IMR-90 (cell line): ENCODE results near the gene OXA1L. TPM values are rescaled to one million over a fixed set of nuclear protein-coding genes. Genes with fewer than 3 reads are reported as not detected.

Experiments
- ATAC-seq: fragments of 200-7000 bp; cut with Tn5 transposase; 2 replicates; pipeline ENCODE4 v1.9.1; 2020; ENCODE audit warnings: low read depth, mild to moderate bottlenecking, moderate library complexity
- BruUV-seq: library from RNA; stranded (reverse); fragments of 400-500 nt; replicated peaks from 2 replicates; lab custom pipeline; 2021; lab: Mats Ljungman, UMichigan
- CTCF ChIA-PET: fragments of 300-600 bp; formaldehyde crosslinking; extraction: SDS; loops from one replicate; lab custom pipeline; 2021; ENCODE audit warnings: antibody characterized with exemption; lab: Yijun Ruan, JAX
- POLR2A ChIA-PET: fragments of 300-600 bp; sonication (Branson Sonifier 250); formaldehyde crosslinking; loops from one replicate; lab custom pipeline; 2022; ENCODE audit warnings: antibody characterized with exemption; ENCODE audit not compliant: unreplicated experiment; lab: Charles Lee
- DNase-seq: peaks from one replicate; pipeline ENCODE4 v3.0.0; 2013
- H2AFZ ChIP-seq: replicated peaks from 2 replicates; pipeline ENCODE3; 2013; ENCODE audit warnings: low read length, mild to moderate bottlenecking; ENCODE audit not compliant: poor library complexity
- H2AK5ac ChIP-seq: 2 replicates; pipeline ENCODE4 v1.6.1; 2013; ENCODE audit warnings: low read depth, low read length, inconsistent platforms
- H2AK9ac ChIP-seq: replicated peaks from 2 replicates; pipeline ENCODE3; 2013; ENCODE audit warnings: mild to moderate bottlenecking, low read depth, low read length, moderate library complexity; ENCODE audit not compliant: poor library complexity
- H2BK120ac ChIP-seq: 2 replicates; pipeline ENCODE4 v1.6.1; 2013; ENCODE audit warnings: low read depth, low read length, inconsistent platforms
- H2BK15ac ChIP-seq: 3 replicates; pipeline ENCODE4 v1.6.1; 2013; ENCODE audit warnings: low read depth, low read length, inconsistent platforms
- H2BK20ac ChIP-seq: 2 replicates; pipeline ENCODE4 v1.6.1; 2013; ENCODE audit warnings: low read depth, mild to moderate bottlenecking, inconsistent platforms, low read length, moderate library complexity
- H2BK5ac ChIP-seq: 2 replicates; pipeline ENCODE4 v1.6.1; 2013; ENCODE audit warnings: mild to moderate bottlenecking, low read depth, low read length, inconsistent platforms; ENCODE audit not compliant: poor library complexity, severe bottlenecking
- H3K14ac ChIP-seq: replicated peaks from 2 replicates; pipeline ENCODE4 v1.6.1; 2013; ENCODE audit warnings: low read depth, low read length, inconsistent platforms
- H3K18ac ChIP-seq: 2 replicates; pipeline ENCODE4 v1.6.1; 2013; ENCODE audit warnings: low read depth, low read length, control low read depth
- H3K23ac ChIP-seq: 2 replicates; pipeline ENCODE4 v1.6.1; 2013; ENCODE audit warnings: low read depth, low read length, inconsistent platforms
- H3K27ac ChIP-seq: 2 replicates; pipeline ENCODE4 v1.5.1; 2013; ENCODE audit warnings: mild to moderate bottlenecking, control low read depth, low read length; ENCODE audit not compliant: insufficient read depth
- H3K27me3 ChIP-seq: 2 replicates; pipeline ENCODE4 v1.6.1; 2013; ENCODE audit warnings: low read length; ENCODE audit not compliant: control insufficient read depth, insufficient read depth
- H3K36me3 ChIP-seq: 2 replicates; pipeline ENCODE4 v1.6.1; 2013; ENCODE audit warnings: low read length, mixed read lengths; ENCODE audit not compliant: control insufficient read depth, insufficient read depth
- H3K4ac ChIP-seq: 2 replicates; pipeline ENCODE4 v1.6.1; 2013; ENCODE audit warnings: low read depth, low read length, inconsistent platforms
- H3K4me1 ChIP-seq: 2 replicates; pipeline ENCODE4 v1.6.1; 2013; ENCODE audit warnings: low read length, mixed read lengths; ENCODE audit not compliant: control insufficient read depth, insufficient read depth
- H3K4me2 ChIP-seq: 2 replicates; pipeline ENCODE4 v1.6.1; 2013; ENCODE audit warnings: low read depth, mild to moderate bottlenecking, control low read depth, low read length, moderate library complexity
- H3K4me3 ChIP-seq: 2 replicates; pipeline ENCODE4 v1.5.1; 2013; ENCODE audit warnings: low read depth, mild to moderate bottlenecking, control low read depth, low read length, moderate library complexity; ENCODE audit not compliant: insufficient read depth
- H3K56ac ChIP-seq: 2 replicates; pipeline ENCODE4 v1.6.1; 2013; ENCODE audit warnings: low read length, inconsistent platforms; ENCODE audit not compliant: insufficient read depth; ENCODE audit errors: extremely low read depth
- H3K79me1 ChIP-seq, 2 experiments: 2 replicates each; pipeline ENCODE4 v1.6.1; 2013; ENCODE audit warnings: low read length in 2 of 2, inconsistent platforms in 1 of 2, low read depth in 1 of 2
- H3K9ac ChIP-seq: 2 replicates; pipeline ENCODE4 v1.6.1; 2013; ENCODE audit warnings: low read depth, low read length, control low read depth
- H3K9me1 ChIP-seq: 2 replicates; pipeline ENCODE4 v1.6.1; 2013; ENCODE audit warnings: low read length, inconsistent platforms; ENCODE audit not compliant: insufficient read depth
- H3K9me3 ChIP-seq: 2 replicates; pipeline ENCODE4 v1.6.1; 2013; ENCODE audit warnings: low read length; ENCODE audit not compliant: control insufficient read depth, insufficient read depth
- H4K20me1 ChIP-seq: 2 replicates; pipeline ENCODE4 v1.6.1; 2013; ENCODE audit warnings: low read length, inconsistent platforms; ENCODE audit not compliant: insufficient read depth
- H4K5ac ChIP-seq: 2 replicates; pipeline ENCODE4 v1.6.1; 2013; ENCODE audit warnings: mild to moderate bottlenecking, low read depth, low read length, control low read depth
- H4K8ac ChIP-seq, 2 experiments: 2 replicates each; pipeline ENCODE4 v1.6.1; 2013; ENCODE audit warnings: low read depth in 2 of 2, low read length in 2 of 2, control low read depth in 1 of 2, inconsistent platforms in 1 of 2
- H4K91ac ChIP-seq: 2 replicates; pipeline ENCODE4 v1.6.1; 2013; ENCODE audit warnings: low read depth, low read length, inconsistent platforms; ENCODE audit not compliant: insufficient read depth
- CEBPB ChIP-seq: IDR thresholded peaks from 2 replicates; pipeline ENCODE4 v1.6.1; 2012; ENCODE audit warnings: low read depth, low read length, improper control_type of control experiment
- CHD1 ChIP-seq: IDR thresholded peaks from 2 replicates; pipeline ENCODE4 v1.6.1; 2012; ENCODE audit warnings: low read depth, low read length, improper control_type of control experiment
- FOS ChIP-seq: fragments of 150-350 bp; IDR thresholded peaks from 2 replicates; pipeline ENCODE4 v1.6.1; 2016; ENCODE audit warnings: low read depth, low read length
- MAFK ChIP-seq: IDR thresholded peaks from 2 replicates; pipeline ENCODE4 v1.6.1; 2012; ENCODE audit warnings: low read depth, low read length, improper control_type of control experiment
- MAZ ChIP-seq: IDR thresholded peaks from 2 replicates; pipeline ENCODE4 v1.6.1; 2012; ENCODE audit warnings: low read depth, mild to moderate bottlenecking, low read length, improper control_type of control experiment, moderate library complexity, borderline replicate concordance
- MXI1 ChIP-seq: IDR thresholded peaks from 2 replicates; pipeline ENCODE4 v1.6.1; 2012; ENCODE audit warnings: low read depth, mild to moderate bottlenecking, low read length, moderate library complexity, borderline replicate concordance
- NFE2L2 ChIP-seq: fragments of 150-350 bp; IDR thresholded peaks from 2 replicates; pipeline ENCODE4 v1.6.1; 2016; ENCODE audit warnings: low read depth, mild to moderate bottlenecking, low read length
- RAD21 ChIP-seq: IDR thresholded peaks from 2 replicates; pipeline ENCODE4 v1.6.1; 2012; ENCODE audit warnings: low read length, improper control_type of control experiment
- RCOR1 ChIP-seq: IDR thresholded peaks from 2 replicates; pipeline ENCODE4 v1.6.1; 2012; ENCODE audit warnings: mild to moderate bottlenecking, low read length, improper control_type of control experiment; ENCODE audit not compliant: insufficient replicate concordance
- RFX5 ChIP-seq: IDR thresholded peaks from 2 replicates; pipeline ENCODE4 v1.8.0; 2012; ENCODE audit warnings: low read depth, mild to moderate bottlenecking, low read length, moderate library complexity
- SMC3 ChIP-seq: fragments of 150-350 bp; IDR thresholded peaks from 2 replicates; pipeline ENCODE4 v1.6.1; 2016; ENCODE audit warnings: low read depth, mild to moderate bottlenecking, antibody characterized with exemption, low read length, moderate library complexity
- WGBS, 2 experiments: methylation state at CpG; one replicate each; pipeline versions ENCODE4 v1.1.5 to v1.1.7; 2013; ENCODE audit warnings: missing lambda C conversion rate in 2 of 2; ENCODE audit not compliant: insufficient read length in 1 of 2; ENCODE audit errors: extremely low coverage in 2 of 2; 5-methylcytosine and 5-hydroxymethylcytosine counted together
- dilution Hi-C: fragments of 300-500 bp; cut with HindIII; formaldehyde crosslinking; loops from one replicate; pipeline ENCODE4 v1.14.3; 2018; ENCODE audit warnings: low sequenced_read_pairs; ENCODE audit not compliant: unreplicated experiment
- in situ Hi-C: fragments of 300-500 bp; cut with MboI; formaldehyde crosslinking; loops from 3 replicates; pipeline ENCODE4 v1.14.3; 2019; ENCODE audit warnings: low sequenced_read_pairs, inconsistent platforms, mixed read lengths
- intact Hi-C: fragments of 100-400 bp; cut with micrococcal nuclease; formaldehyde crosslinking; loops from 2 replicates; pipeline ENCODE4 v1.10.0; 2022
- polyA plus RNA-seq, 3 experiments: library from polyadenylated mRNA; depleted of rRNA; stranded (reverse); fragments of >200 nt; gene quantifications; 2 replicates each; pipeline ENCODE4 v1.2.3, GENCODE V29; 2012; ENCODE audit warnings: low replicate concordance in 1 of 3
- total RNA-seq: library from RNA; depleted of rRNA; stranded (reverse); fragments of >200 nt; gene quantifications from 2 replicates; pipeline ENCODE4 v1.2.3, GENCODE V29; 2012
- TF ChIP-seq, protein P1 (sequence below): fragments of 150-350 bp; IDR thresholded peaks from 2 replicates; pipeline ENCODE4 v1.6.1; 2017; ENCODE audit warnings: mild to moderate bottlenecking, antibody characterized with exemption, low read length, low read depth
- TF ChIP-seq, protein P2 (sequence below): conservative IDR thresholded peaks from 2 replicates; pipeline ENCODE4 v1.5.1; 2012; ENCODE audit warnings: mild to moderate bottlenecking, low read depth, low read length, improper control_type of control experiment

The OXA1L gene
- total and polyA plus RNA-seq, 2 of the 4 experiments (the other 2 are of a cell fraction) = 47.3 to 113 TPM

DNA sequence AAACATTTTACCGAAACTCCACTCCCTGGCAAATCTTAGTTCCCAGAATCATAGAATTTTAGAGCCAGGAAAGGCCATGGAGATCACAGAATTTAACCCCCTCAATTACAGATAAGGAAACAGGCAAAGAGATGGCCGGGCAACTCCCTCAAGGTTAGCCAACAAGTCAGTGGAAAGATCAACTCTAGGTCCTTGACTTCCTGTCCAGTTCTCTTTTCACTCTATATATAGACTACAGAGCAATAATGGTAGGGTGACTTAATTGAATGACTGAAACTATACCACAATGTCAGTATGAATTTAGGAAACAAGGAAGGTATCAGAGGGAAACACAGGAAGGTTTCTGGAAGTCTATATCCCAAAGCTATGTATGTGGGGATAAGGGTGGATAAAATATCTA, 11.6 kb downstream of the OXA1L start:
- H2BK120ac ChIP-seq = no peak overlapping the region
- no peak overlapping the region for H3K27ac ChIP-seq
- ATAC-seq (no peak), DNase-seq (no peak)
- peaks cover 12% of the 10 kb centered on the region for H3K36me3 ChIP-seq
- no TSS peak for BruUV-seq
- dilution Hi-C loops (no loop called here), intact Hi-C loops (loop anchor here (5.0 kb wide), 2 partner anchors 59 to 119 kb away; partner anchors contain the start of gene MMP14), in situ Hi-C loops (no loop called here)
- H2BK5ac ChIP-seq = no peak overlapping the region
- no peak overlapping the region for H2BK20ac ChIP-seq
- H2AK9ac ChIP-seq = no peak overlapping the region
- H3K23ac ChIP-seq = no peak overlapping the region
- TF ChIP-seq, protein P1, sequence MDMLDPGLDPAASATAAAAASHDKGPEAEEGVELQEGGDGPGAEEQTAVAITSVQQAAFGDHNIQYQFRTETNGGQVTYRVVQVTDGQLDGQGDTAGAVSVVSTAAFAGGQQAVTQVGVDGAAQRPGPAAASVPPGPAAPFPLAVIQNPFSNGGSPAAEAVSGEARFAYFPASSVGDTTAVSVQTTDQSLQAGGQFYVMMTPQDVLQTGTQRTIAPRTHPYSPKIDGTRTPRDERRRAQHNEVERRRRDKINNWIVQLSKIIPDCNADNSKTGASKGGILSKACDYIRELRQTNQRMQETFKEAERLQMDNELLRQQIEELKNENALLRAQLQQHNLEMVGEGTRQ = no peak
- TF ChIP-seq CHD1 = no peak
- TF ChIP-seq, protein P2, sequence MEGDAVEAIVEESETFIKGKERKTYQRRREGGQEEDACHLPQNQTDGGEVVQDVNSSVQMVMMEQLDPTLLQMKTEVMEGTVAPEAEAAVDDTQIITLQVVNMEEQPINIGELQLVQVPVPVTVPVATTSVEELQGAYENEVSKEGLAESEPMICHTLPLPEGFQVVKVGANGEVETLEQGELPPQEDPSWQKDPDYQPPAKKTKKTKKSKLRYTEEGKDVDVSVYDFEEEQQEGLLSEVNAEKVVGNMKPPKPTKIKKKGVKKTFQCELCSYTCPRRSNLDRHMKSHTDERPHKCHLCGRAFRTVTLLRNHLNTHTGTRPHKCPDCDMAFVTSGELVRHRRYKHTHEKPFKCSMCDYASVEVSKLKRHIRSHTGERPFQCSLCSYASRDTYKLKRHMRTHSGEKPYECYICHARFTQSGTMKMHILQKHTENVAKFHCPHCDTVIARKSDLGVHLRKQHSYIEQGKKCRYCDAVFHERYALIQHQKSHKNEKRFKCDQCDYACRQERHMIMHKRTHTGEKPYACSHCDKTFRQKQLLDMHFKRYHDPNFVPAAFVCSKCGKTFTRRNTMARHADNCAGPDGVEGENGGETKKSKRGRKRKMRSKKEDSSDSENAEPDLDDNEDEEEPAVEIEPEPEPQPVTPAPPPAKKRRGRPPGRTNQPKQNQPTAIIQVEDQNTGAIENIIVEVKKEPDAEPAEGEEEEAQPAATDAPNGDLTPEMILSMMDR = no peak
- no peak for TF ChIP-seq MAZ
- TF ChIP-seq MXI1 = no peak
- no peak for TF ChIP-seq RAD21
- TF ChIP-seq NFE2L2 = no peak
- no peak for TF ChIP-seq MAFK
- no peak for TF ChIP-seq RCOR1
- TF ChIP-seq FOS = no peak
- TF ChIP-seq CEBPB = no peak
- no peak for TF ChIP-seq RFX5
- no peak for TF ChIP-seq SMC3
- no peak overlapping the region for H3K9ac ChIP-seq
- no peak overlapping the region for H3K4me3 ChIP-seq
- no peaks in the 10 kb centered on the region for H4K20me1 ChIP-seq
- H3K14ac ChIP-seq = no peak overlapping the region
- H4K8ac ChIP-seq = no peak overlapping the region
- H4K91ac ChIP-seq = no peak overlapping the region
- no peak overlapping the region for H3K18ac ChIP-seq
- H3K4ac ChIP-seq = no peak overlapping the region
- CTCF ChIA-PET = interaction anchor here (0.6 to 1.3 kb wide), 3 partner anchors 12 to 187 kb away, joined by 3 to 5 read pairs (median 3); partner anchors contain the start of gene OXA1L
- no peaks in the 10 kb centered on the region for H3K9me3 ChIP-seq
- no peaks in the 10 kb centered on the region for H3K27me3 ChIP-seq
- H3K9me1 ChIP-seq = no peaks in the 10 kb centered on the region
- no peak overlapping the region for H2AFZ ChIP-seq
- H3K56ac ChIP-seq = no peak overlapping the region
- no peak overlapping the region for H2AK5ac ChIP-seq
- POLR2A ChIA-PET = no interaction called here
- no peaks in the 10 kb centered on the region for H3K79me1 ChIP-seq
- H3K4me2 ChIP-seq = no peak overlapping the region
- peaks cover 12% of the 10 kb centered on the region for H3K4me1 ChIP-seq
- no peak overlapping the region; the same call in 2 of the 3 replicates for H2BK15ac ChIP-seq
- H4K5ac ChIP-seq = no peak overlapping the region
- WGBS, 2 experiments = no CpG with 5 or more reads among the region's 2 CpGs
